Measurements from ENCODE around the gene USP10.

Gene USP10

DNA sequence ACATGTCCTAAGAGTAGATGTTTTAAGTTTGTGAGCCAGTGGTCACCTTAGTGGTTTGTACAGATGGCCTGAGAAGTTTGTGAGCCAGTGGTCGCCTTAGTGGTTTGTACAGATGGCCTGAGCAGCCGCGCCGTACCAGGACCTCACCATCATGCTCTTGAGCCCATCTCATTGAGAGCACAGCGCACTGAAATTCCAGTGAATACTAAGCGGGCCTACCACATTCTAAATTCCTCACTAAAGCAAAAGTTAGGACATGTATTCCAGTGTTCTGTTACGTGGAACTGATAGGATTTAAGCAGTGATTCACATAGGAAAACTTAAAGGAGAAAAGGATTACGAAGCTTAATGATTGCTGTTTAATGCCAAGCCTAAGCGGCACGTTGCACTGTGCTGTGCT is 3.9 kb downstream of the USP10 start:
- no peak for DNase-seq

DNA sequence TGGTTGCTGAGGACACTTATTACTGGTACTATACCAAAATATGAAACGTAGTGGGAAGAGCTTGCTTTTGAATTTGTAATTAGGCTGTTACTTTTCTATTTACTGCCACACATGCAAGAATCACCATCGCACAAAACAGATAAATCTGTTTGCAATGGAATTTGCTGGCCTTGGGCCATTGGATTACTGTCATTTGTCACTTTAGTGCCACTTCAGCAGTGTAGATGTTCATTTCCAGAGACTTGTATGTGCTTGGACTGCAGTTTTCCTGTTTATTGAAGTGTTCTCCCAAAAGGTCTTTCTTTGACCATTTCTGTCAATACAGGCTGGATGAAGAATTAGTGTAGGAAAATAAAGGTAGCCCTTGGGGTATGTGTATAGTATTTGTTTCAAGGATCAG is 4.5 kb downstream of the USP10 start:
- no peak for DNase-seq

DNA sequence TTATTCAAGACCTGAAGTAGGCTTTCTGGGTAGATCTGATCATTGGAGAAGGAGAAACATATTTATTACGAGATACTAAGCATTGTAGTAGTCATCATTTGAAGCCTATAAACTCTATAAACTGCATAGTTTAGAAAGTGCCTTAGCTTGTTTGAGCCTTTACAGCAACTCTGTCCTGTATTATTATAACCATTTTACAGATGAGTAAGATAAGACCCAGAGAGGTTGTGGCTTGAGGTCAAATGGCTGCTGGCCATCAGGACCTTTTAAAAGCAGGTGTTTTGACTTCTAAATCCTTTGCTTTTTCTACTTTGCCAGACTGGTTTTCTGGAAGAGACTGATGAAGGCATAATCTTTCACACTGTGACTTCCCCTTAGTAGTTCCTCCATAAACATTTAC is 7.1 kb downstream of the USP10 start:
- no peak for DNase-seq

DNA sequence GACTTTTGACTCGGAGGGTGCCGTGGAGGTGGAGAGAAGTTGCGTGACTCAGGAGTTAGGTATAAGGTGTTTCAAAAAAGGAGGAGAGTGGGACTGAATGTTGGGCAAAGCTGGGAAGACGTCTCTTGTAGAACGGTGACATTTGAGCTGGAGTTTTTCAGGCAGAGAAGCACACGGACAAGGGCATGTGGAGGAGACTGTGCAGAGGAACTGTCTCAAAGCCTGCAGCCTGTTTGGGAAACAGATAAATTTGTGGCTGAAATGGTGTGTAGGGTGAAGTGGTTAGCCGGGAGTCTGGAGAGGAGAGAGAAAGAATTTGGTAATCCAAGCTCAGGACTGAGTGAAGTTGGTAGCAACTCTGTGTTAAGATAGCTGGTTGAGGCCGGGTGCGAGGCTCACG is 9.8 kb downstream of the USP10 start:
- no peak for DNase-seq

GRCh38 chr16:84710686-84711085 is 10.9 kb downstream of the USP10 start:
- DNase-seq, result no peak

DNA sequence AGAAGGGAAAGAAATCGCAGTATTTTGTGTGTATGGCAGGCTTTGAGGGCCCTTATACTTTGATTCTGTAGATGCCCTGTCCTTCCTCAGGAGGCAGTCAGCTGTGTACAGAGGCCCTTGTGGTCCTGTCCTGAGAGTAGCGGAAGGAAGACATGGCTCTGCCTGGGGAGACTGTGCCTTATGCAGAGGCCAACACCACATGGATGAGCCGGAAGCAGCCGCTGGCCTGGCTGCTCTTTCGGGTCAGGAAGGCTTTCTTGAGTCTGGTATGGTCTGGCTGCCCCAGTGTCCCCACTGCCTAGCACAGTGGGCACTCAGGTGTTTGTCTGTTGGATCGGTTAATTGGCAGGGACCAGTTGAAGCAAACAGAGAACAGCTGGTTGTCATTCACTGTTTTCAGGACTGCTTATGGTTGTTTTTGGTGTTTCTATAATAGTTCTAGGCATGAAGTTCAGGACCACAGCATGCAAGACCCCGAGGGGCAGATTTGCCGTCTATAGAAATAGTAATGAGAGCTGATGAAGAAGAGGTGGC is 12.4 kb downstream of the USP10 start:
- DNase-seq, result no peak

DNA sequence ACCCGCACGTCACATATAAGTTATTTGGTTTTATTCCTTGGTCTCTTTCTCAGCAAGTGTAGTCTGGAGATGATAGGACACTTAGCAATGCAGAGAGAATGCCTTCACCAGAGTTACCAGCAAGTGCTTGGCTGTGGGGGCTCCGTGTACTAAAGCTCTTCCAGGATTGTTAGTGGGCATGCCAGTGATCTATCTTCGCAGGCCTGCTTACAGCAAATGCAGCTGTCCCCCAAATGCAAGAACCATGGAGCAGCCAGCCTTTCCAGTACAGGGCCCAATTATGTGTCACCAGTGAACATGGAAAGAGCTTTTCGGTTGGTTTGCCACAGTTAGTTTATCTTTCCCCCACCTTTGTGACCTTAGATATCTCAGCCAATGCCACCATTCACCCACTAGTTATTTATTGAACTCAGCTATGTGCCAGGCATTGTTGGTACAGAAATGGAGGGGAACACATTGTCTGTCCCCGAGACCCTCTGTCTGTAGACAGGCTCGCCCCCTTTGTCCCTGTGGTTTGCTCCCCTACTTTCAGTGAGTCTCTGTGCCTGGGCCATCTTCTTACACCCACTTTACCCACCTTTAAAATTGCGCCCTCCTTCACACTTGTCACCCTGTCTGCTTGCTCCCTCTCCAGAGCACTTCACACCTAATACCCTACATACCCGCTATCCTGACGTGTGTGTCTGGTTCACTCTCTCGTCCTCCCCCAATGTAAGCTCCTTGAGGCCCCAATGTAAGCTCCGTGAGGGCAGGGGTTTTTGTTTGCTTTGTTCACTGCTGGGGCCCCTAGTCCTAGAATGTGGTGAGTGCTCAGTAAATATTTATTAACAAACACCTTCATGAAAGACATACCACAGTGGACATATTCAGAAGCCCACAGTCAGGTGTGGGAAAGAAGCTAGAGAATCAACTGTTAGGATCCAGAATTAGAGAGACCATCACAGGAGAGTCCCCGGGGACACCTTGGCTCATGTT is 13.3 kb downstream of the USP10 start:
- no peak for DNase-seq

DNA sequence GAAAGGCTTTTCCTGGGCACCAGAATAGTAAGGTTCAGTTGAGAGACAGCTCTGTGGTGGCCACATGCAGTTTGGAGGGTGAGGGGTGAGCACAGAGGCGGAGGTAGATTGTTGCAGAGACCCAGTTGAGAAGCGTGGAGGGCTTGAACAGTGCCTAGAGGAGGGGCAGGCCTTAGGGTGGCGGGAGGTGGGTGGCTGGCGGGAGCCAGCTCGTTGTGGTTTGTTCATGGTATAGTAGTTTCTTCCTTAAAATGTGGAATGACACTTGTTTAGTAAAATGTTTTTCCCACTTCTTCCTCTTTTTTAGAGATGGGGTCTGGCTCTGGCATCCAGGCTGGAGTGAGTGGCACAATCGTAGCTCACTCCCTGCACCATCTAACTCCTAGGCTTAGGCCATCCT is 14.2 kb downstream of the USP10 start:
- no peak for DNase-seq

- no peak for DNase-seq
These were observed 15.6 kb downstream of the USP10 start for GRCh38 chr16:84715424-84715823.

GRCh38 chr16:84715854-84716253 is 16.1 kb downstream of the USP10 start:
- DNase-seq, result no peak

DNA sequence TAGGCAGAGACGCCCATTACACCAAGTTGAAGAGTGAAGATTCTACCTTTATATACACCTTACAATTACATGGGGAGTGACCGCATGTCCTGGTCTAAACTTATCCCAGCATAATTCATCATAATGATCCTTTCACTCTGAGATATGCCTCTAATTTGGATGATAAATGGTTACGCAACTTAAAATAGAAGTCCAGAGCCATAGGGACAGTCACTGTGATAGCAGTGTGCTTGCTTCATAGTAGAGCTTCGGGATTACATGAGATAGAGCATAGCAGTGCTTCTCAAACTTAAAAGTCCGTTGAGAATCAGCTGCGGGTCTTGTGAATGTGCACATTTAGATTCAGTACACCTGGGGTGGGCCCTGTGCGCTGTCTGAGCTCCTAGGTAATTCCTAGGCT is 16.9 kb downstream of the USP10 start:
- no peak for DNase-seq

- DNase-seq, result no peak
These were observed 17.7 kb downstream of the USP10 start for GRCh38 chr16:84717484-84717883.

- DNase-seq, result no peak
These were observed 20.4 kb downstream of the USP10 start for GRCh38 chr16:84720177-84720579.

- no peak for DNase-seq
These were observed 22.3 kb downstream of the USP10 start for GRCh38 chr16:84722068-84722467.

DNA sequence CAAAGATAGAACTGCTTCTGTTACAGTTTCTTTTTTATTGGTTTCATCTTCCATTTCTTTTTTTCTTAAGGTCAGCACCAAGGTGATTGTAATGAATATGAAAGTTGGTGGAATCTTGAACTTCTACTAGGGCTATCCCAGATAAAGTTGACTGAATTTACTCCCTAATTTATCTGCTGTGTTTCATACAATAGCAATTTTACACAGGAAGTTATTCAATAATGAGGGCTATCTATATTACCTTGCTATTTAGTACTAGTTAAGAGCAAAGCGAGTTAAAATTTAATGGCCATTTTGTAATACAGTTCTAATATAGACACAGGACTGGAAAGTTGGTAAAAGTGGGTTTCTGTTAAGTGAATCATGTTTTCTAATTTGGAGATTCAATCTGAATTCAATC is 24.1 kb downstream of the USP10 start:
- no peak for DNase-seq

DNA sequence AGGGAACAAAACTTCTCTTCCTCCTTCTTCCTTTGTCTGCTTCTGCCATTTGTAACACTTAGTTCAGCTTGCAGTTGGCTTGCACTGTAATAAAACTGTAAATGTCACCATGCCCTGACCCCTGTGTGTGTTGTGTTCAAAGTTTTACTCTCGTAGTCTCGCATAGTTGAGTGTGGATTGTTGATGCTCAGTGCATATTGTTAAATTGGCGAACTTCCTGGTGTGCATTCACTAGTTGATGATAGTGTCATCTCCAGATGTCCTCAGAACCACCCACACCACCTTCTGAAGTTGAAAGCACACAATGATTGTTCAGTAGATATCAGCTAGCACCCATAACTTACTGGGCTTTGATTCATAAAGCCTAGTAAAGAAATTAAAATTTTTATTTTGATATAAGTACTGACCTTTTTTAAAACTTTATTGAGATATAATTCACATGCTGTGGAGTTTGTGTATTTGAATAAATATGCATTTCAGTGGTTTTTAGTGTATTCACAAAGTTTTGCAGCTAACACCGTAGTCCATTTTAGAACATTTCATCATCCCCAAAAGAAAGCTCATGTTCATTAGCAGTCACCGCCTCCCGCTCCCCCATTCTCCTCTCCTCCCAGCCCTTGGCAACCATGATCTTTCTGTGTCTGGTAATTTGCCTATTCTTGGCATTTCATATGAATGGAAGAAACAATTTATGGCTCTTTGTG is 25.0 kb downstream of the USP10 start:
- DNase-seq, result no peak

DNA sequence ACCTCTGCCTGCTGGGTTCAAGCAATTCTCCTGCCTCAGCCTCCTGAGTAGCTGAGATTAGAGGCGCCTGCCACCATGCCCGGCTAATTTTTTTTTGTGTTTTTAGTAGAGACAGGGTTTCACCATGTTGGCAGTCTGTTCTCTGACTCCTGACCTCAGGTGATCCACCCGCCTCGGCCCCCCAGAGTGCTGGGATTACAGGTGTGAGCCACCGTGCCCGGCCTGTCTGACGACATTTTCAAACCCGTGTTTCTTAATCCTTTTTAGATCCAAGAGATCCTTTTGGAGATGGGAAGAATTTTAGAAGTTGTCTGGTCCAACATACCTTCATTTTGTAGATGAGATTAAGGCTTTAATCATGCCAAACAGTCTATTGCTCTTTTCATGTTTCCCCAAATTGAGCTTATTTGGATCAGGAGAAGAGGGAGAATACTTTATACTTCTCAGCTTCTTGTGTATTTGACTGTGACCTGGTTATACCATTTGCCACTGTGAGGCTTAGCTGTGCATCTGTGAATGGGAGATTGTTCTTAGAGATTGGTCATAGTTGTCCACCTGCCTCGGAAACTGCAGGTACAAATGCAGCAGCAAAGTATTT is 25.8 kb downstream of the USP10 start:
- DNase-seq, result no peak

DNA sequence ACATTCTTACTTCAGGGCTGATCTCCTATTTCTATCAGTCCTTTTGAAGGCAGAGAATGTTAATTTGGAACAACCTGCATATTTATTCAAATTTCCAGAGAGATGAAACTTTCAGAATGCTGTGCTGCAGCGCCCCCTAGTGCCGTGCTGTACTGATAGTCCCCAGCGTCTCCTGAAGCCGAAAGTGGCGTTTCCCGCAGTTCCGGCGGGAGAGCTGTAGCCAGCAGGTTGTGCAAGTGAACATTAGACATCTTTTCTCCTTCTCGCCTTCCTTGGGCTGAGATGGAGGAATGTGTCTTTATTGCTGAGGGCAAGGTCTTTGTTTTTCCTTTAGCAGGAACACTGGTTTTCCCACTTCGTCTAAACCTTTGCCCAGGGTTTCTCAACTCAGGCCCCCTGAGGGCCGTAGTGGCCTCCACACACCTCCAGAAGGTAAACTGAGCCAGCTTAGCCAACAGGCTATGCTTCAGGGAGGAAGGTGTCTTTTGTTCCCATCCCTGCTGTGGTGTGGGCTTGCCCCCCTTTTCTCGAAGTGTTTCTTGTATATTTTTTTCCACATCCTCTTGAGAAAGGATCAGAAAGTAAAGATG is 26.4 kb downstream of the USP10 start:
- peak; percentile 89 for DNase-seq

GRCh38 chr16:84726669-84727467 is 27.1 kb downstream of the USP10 start:
- no peak for DNase-seq

DNA sequence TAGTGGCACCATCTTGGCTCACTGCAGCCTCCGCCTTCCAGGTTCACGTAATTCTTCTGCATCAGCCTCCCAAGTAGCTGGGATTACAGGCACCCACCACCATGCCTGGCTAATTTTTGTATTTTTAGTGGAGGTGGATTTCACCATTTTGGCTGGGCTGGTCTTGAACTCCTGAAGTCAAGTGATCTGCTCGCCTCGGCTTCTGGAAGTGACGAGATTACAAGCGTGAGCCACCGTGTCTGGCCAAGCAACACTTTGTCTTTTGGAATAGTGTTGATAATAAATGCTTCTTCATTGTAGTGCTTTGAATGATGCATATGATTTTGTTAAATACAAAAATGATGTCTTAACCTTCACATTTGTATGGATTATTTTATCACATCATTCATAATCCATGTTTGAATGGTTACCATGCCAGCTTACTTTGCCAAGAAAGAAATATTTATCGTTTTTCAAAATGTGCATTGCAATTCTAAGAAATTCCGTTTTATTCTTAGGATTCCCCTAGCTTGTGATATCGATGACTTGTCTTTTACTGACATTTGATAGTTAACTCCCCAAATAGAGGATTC is 29.1 kb downstream of the USP10 start:
- no peak for DNase-seq

DNA sequence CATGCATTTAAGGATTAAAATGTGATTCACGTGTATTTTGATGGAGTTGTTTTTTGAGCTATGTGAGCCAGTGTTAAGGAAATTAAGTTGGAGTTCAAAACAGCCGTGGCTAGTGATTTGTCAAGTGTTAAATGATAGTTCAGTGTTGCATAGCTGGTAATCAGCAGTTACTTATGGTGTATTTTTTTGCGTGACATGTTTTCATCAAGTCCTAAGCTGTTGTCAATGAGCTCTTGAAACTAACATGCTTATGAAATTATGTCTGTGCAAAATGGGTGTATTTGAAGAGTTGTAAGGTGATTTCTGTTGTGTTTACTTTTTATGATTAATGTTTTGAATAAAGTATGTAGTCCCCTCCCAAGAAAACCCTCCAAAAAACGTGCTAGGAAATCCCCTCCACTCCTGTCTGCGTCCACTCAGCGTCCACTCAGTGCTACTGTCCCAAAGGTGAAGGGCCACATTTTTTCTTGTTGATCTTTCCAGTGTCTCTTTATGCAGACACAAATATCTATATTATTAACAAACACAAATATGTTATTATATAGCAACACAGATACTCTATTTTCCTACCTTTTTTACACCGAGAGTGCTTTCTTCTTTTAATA is 30.0 kb downstream of the USP10 start:
- DNase-seq, result no peak
